KG1 (cell line): Measurements from ENCODE around the gene PACS2.
"Not testable (repeated sequence)": the region's sequence is repeated elsewhere in the genome, so short reads cannot be mapped to it uniquely, and the experiment has no call there.

Source experiments
- DNase-seq: peaks from one replicate; lab custom pipeline; 2025; lab: John Stamatoyannopoulos, UW

The PACS2 gene

DNA sequence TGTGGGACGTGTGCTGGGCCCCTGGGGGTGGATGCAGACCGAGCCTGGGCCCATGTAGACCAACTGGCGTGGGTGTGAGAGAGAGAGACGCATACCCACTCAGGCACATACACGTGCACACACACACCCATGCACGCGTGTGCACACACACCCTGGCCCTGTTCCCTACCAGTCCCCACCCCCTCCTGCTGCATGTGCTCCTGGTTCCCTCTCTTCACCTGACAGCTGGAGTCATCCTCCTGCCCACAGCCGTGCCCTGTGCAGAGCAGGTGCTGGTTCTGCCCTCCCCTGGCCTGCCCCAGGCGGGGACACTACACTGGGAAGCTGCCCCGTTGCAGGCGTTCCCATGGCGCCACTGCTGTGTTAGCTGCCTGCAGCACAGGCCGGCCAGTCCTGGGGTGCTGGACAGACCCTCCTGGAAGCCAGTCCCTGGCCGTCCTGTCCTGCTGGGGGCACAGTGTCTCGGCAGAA, 18.5 kb downstream of the PACS2 start:
- no peak for DNase-seq

DNA sequence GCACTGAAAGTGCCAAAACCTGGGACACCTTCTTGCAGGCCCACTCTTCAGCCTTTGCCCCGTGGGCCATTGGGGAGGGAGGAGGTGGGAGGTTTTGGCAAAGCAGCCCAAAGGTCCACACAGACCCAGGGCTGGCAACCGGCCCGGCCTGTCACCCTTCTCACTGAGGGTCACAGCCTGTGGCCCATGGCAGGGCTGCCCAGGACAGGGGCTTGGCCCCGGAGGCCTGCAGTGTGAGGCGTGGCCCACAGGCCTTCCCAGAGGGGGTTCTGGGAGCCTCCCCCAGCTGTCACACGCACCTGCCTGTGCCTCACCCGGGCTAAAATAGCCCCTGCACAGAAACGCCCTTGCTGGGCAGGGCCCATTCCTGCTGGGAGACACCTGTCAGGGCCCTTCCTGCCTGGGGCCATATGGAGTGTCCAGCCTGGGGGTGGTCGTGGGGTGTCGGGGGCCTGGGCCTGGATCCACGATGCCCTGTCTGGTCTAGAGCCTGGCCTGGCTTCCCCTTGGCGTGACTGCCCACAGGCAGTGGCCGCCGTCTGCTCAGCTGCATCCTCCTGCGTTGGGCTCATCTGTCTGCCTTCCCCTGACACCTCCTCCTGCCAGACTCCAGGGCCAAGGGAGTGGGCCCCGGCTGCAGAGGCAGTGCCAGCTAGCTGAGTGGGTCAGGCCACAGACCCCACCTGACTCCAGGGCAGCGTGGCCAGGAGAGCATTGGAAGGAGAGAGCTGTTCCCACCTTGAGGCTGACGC, 19.2 kb downstream of the PACS2 start:
- DNase-seq: no peak

DNA sequence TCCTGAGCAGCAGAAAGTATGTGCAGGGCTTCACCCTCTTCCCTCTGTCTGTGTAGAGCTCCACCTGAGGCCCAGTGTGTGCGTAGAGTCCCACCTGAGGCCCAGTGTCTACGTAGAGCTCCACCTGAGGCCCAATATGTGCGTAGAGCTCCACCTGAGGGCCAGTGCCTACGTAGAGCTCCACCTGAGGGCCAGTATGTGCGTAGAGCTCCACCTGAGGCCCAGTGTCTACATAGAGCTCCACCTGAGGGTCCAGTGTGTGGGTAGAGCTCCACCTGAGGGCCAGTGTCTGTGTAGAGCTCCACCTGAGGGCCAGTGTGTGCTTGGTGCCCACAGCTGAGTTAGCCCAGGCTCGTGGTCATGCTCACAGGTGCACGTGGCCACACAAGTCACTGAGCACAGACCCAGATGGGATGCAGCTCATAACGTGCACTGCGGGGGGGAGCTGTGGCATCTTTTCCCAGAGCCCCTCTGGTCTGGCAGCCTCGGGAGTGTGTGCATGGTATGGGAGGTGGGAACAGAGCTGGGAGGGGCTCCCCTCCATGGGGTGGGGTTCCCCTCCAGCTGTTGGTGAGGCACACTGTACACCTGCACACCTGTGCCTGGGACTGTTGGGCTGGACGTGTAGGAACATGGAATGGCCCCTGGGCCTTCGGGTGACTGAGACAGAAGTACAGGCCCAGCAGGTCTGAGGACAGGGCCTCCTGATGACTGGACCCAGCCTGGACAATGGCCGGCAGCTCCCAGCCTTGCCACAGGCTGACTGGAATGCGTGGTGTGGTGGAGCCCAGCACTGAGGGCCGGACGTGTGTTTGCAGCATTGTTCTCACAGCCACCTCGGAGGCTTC, 20.1 kb downstream of the PACS2 start:
- DNase-seq: no peak

DNA sequence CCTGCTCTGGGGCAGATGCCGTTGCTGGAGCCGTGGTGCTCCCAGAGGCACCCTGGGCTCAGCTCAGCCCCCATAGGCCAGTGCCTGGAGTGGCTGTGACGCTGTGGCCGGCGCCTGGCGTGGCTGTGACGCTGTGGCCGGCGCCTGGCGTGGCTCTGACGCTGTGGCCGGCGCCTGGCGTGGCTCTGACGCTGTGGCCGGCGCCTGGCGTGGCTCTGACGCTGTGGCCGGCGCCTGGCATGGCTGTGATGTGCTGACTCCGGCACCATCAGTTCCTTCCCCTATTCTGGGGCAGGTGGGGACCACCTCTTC, 20.6 kb downstream of the PACS2 start:
- DNase-seq: not testable (repeated sequence)

DNA sequence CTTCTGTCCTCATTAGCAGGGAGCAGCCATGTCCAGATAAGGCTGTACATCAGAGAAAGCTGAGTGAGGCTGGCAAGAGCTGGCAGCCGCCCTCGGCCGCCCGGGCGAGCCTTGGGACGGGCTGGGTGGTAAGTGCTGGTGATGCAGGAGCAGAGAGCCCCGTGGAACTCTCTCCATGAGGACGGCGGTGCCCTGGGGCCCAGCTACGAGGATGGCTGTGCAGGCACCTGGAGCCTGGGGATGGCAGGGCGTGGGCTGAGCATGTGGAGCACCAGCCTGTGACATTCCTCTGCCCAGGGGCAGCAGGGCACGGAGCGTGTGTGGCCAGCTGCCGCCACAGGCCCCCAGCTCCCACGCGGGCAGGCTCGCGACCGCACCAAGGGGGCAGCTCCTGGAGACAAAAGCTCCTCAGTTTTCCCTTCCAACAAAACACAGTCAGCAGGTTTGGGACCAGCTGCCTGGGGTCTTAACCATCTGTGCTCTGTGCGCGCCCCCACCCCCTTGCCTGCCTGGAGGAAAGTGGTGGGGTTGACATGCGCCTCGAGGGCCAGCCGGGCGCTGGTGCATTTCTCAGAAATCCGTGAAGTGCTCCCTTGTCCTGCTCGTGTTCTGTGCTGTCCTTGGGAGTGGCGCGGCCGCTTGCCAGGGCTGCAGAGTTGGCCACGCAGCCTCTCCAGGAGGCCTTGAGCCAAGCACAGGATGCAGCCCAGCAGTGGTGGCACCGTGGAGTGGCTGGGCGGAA, 21.4 kb downstream of the PACS2 start:
- DNase-seq: no peak

DNA sequence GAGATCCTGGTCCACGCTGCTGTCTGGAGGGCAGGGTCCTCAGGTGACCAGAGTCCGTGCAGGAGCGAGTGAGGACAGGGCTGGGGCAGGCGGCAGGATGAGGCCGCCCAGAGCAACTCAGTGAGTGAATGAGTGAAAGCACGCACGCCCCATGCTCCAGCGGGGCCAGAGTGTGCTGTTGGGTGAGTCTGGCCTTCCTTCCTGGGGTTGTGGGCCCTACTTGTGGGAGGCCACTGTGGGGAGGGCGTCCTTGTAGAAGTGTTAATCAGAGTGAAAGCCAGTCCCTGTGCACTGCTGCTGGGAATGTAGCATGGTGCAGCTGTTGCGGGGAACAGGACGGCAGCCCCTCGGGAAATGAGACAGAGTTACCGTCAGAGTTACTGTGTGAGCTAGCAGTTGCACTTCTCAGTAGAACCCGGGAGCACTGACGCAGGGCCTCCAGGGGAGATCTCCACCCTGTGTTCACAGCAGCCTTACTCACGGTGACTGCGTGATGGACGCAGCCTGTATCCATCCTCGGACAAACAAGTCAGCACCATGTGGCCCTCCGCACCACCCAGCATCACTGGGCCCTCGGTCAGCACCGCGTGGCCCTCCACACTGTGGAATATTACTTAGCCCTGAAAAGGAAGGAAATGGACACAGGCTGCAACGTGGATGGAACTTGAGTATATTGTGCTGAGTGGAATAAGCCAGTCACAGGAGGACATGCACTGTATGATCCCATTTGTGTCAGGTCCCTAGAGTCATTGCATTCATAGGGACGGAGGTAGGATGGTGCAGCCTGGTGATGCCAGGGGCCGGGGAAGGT, 22.1 kb downstream of the PACS2 start:
- DNase-seq: no peak

DNA sequence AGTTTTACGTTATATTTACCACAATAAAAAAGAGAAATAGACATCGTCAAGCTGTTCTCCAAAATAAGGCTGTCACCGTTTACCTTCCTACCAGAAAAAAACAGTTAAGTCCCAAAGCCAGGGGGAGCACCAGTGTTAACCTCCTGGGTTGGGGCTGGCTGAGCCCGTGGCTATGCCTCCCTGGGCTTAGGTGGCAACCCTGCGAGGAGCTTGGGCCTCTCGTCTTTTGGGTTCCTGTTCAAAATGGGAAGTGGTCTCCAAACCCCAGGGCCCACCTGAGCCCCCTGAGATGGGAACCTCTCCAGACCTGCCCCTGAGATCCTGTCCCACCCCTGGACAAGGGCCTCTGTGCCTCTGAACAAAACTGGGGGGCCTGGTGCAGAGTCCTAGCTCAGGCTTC, 22.9 kb downstream of the PACS2 start:
- DNase-seq: no peak

DNA sequence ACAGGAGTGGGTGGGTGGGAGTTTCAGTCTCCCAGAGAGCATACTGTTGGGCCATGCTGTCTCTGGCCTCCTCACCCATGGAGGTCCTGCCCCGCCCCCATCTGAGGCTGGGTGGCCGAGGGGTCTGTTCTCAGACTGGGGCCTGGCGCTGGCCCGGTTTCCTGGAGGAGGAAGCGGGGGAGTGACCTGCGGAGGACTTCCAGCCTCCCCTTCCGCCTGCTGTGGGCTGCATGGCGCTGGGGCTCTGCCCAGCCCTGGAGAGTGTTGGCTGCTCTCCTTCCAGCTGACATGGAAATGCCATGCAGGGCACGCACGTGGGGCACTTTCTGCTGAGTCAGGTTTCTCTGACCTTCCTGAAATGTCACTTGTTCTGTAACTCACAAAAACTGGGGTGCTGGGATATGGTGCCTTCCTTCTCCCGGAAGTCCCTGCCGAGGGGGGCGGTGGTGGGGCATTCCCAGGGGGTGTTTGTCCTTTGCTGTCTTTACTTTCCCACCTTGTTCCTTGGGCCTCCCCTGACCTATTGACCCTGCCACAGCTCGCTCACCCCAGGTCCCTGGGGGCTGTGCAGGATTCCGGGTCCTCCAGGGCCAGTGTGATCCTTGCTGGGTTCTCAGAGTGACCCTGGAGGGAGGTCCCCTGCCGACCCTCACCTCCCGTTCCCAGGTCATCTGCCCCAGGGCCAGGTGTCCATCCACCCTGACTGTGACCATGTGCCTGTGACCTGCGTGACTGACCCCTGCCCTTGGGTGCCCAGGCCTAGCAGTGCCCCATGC, 23.6 kb downstream of the PACS2 start:
- DNase-seq: no peak

DNA sequence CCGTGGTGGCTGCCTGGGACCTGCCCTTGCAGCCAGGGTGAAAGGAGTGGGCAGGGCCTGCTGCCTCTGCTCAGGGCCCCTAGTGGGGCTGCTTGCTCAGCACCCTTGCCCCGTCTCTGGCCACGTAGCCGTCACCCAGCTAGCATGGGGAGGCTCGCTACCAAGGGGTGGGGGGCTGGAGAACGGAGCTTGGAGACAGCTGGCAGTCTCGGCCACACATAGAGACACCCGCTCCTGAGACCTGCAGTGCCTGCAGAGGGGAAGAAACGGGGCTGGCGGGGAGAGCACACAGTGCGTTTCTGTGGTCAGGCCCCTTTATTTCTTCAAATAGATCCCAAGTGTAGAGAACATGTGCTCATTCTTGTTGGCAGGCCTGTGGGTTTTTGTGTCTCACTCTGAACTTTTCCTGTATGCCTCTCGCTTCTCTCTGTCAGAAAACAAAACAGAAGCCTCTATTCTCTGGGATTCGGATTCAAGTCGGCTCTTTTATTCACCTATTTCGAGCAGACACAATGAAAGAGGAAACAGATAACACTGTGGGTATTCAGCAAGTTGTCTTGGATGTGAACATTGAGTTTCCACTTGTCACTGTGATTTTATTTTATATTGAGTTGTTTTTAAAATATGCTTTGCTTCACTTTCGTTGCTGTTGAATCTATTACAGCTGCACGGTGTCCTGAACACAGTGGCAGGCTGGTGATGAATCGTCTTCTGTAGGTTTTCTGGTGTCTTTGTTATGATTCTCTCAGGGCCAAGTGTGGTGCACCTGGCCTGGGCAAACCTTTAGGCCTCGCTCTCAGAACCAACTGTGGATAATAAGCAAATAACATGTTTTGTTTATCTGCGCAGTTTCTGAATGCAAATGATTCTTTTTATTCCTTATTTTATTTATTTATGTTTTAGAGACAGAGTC, 26.5 kb downstream of the PACS2 start:
- DNase-seq: no peak

DNA sequence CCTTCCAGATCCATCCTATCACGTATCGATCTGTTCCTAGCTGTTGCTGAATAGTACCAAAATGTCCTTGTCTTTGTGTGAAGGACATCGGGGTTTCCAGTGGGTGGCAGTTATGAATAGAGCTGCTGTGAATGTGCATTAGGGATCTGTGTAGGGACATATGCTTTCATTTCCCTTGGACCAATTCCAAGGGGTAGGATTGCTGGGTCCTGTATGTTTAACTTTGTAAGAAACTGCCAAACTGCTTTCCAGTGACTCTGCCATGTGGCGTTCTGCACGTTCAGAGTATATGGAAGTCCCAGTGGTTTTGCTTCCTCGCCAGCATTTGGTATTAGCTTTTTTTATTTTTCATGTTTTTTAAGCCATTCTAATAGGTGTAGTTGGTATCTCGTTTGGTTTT, 28.6 kb downstream of the PACS2 start:
- no peak for DNase-seq

DNA sequence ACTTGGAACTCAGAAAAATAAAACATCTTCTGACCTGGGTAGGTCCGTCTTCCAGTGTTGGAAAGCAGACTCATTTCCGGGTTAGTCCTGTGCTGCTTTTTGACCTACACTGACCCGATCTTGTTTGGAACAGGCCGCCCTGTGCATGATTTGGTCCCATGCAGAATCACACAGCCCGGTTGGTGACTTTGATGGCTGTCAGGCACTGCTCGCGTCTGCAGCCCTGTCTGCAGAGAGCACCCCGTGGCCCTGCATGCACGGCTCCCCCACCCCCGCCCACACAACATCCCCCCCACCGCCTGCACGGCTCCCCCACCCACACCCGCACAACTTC, 31.6 kb downstream of the PACS2 start:
- DNase-seq: no peak

DNA sequence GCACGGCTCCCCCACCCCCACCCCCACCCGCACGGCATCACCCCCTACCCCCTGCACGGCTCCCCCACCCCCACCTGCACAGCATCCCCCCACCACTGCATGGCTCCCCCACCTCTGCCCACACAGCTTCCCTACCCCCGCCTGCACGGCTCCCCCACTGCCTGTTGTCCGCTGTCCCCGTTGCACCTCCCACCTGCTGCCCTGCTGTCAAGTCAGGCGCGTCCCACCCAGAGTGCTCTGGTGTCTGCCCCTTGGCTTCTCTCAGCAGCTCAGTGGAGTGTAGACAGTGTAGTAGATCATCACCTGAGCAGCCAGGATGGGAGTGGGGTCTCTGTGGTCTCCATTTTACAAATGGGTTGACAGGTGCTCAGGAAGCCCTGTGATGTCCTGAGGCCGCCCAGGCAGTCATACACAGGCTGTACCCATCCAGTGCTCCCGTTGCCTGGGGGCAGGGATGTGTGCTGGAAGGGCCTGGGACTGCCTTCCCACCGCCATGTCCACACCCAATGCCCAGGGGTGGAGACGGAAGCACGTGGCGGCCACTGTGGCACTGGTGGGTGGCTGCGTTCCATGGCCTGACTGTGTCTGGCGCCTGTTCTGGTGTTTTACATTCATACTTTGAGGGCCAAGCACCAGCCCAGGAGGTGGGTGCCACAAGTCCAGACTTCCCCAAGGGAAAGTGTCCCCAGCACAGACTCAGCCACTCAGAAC, 32.5 kb downstream of the PACS2 start:
- DNase-seq: no peak

DNA sequence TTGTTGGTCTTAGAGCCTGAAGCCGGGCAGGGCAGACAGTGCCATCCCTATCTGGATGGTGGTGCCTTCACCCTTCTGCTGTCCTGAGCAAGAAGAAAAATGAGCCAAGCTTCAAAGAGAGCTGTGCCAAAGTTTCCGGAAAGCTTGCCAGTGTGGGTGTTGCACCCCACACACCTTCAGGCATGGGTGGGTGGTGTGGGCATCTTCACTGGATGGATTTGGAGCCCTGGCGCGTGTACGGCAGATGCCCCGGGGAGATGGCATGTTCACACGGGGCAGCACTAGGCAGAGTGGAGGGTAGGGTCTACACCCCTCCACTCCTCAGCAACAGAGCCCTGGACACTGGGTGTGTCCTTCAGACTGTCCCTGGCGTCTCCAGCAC, 33.0 kb downstream of the PACS2 start:
- no peak for DNase-seq

DNA sequence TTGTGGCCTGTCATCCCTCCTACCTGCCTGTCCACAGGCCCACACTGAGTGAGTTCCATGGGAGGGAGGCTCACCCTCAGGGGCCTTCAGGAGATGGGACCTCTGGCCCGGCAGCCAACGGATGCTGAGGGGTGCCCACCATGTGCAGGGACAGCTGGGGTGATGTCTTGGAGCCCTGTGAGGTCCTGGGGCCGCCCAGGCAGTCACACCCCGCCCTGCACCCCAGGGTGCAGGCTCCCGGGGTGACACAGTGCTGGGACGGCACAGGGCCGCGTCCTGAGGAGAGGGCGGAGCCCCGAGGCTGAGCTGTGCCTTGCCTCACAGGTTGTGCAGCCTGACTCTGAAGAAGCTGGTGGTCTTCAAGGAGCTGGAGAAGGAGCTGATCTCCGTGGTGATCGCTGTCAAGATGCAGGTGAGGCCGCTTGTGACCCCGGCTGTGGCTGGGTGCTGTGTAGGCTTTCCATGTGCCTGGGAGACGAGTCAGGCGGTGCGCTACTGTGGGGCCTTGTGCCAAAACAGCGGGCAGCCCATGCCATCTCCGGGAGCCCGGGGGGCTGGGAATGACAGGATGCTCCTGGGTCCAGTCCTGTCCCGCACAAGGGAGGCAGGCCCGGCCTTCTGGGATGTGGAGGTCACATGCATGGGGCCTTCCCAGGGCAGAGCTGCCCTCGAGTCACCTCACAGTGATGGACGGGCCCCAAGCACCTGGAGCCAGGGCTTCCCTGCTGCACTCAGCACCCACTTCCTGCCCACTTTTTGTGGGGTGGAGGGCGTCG, 33.8 kb downstream of the PACS2 start:
- no peak for DNase-seq

DNA sequence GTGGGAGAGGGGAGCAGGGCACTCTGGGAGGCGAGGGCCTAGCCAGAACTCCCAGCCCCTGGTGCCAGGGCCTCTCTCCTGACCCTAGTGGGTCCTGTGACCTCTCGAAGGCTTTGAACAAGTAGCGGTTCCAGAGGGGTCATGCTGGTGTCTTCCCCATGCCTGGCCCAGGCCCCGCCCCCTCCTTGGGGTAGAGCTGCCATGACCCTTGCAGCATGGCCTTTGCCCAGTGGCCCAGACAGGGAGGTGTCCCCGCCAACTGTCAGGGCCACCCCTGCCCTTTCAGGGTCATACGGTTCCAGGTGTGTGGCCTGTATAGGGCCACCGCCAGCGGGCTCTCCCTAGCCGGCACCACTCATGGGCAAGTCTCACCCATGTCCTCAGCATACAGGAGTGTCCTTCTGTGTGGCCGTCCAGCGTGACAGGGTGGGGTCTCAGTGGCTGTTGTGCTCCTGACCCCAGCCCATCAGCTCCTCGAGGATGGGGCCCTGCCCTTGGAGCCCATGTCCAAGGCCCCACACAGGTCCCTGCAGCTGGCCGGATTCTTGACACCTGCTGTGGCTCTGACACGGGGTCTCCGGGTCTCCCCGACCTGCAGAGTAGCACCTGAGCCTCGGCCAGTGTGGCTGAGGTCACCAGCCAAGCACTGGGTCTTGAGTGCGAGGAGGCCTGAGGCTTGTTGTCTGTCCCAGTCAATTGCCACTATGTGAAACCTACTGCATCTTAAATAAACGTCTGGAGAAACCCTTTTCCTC, 34.6 kb downstream of the PACS2 start:
- DNase-seq: no peak

DNA sequence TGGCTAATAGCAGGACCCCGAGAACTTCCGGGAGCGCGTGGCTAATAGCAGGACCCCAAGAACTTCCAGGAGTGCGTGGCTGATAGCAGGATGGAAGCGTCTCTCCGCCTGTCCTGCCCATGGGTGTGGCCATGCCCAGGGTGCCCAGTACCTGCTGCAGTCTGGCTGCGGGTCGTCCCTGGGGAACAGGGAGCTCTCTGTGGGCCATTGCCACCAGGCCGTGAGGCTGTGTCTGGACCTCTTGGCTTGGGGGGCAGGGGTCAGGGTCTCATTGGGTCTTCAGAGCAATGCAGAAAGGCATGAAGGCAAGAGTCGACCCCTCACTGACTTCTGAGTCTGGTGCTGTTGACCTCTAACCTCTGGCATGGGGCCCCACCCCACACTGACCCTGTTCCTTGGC, 35.4 kb downstream of the PACS2 start:
- DNase-seq: no peak

DNA sequence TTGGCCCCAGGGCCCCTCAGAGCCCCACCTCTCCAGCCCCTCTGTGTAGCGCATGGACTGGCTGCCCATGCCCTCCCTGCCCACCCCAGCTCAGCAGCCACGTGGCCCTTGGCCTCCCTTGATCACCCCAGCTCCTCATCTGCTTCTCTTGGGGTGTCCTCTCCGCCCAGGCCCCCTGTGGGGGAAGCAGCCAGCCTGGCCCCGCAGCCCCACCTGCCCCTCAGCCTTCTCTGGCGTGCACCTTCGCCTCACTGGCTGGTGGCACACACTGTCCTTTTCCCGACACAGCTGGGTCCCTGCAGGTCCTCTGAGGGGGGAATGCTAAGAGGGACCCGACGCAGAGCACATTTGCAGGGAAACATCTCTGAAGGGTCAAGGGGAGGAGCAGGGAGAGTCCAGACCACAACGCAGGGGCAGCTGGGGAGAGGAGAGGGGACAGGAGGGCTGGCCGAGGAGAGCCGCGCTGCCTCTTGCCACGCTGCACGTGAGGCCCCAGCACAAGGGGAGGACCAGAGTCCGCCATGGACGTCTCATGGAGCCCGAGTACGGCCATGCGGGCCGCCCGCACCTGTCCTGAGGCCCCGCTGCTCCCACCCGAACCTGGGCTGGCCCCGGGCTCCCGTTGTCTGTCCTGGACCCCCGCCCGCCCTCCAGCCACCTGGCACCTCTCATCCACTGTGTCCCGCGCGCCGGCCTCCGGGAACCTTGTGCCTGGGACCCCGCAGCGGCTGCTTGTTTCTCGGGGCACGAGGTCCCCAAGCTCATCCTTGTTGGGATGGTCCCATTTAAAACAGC, 36.1 kb downstream of the PACS2 start:
- no peak for DNase-seq
